Mesodermal cell (in vitro differentiated cells): ENCODE measurements around the gene MED19.
"Not testable (repeated sequence)": the region's sequence is repeated elsewhere in the genome, so short reads cannot be mapped to it uniquely, and the experiment has no call there.

Experiments
- H3K27ac ChIP-seq: 2 replicates; pipeline ENCODE4 v1.7.0; 2013; ENCODE audit warnings: mild to moderate bottlenecking, low read depth, low read length, moderate library complexity; ENCODE audit not compliant: severe bottlenecking
- H3K36me3 ChIP-seq: 2 replicates; pipeline ENCODE4 v1.7.1; 2013; ENCODE audit warnings: mild to moderate bottlenecking, low read length, moderate library complexity; ENCODE audit not compliant: control insufficient read depth, insufficient read depth
- H3K4me1 ChIP-seq: one replicate; pipeline ENCODE4 v1.7.1; 2013; ENCODE audit warnings: mild to moderate bottlenecking, low read length; ENCODE audit not compliant: insufficient read depth, control insufficient read depth, poor library complexity, severe bottlenecking
- H3K4me3 ChIP-seq: 2 replicates; pipeline ENCODE4 v1.7.0; 2013; ENCODE audit warnings: low read length, control low read depth, mild to moderate bottlenecking; ENCODE audit not compliant: insufficient read depth, poor library complexity, severe bottlenecking; ENCODE audit errors: extremely low read depth
- H3K9me3 ChIP-seq: 2 replicates; pipeline ENCODE4 v1.7.1; 2013; ENCODE audit warnings: mild to moderate bottlenecking, low read length, moderate library complexity; ENCODE audit not compliant: control insufficient read depth
- WGBS, 2 experiments: methylation state at CpG; one replicate each; pipeline ENCODE4 v1.1.5; 2013; ENCODE audit warnings: missing lambda C conversion rate in 2 of 2; ENCODE audit not compliant: insufficient coverage in 2 of 2; 5-methylcytosine and 5-hydroxymethylcytosine counted together

Gene MED19

DNA sequence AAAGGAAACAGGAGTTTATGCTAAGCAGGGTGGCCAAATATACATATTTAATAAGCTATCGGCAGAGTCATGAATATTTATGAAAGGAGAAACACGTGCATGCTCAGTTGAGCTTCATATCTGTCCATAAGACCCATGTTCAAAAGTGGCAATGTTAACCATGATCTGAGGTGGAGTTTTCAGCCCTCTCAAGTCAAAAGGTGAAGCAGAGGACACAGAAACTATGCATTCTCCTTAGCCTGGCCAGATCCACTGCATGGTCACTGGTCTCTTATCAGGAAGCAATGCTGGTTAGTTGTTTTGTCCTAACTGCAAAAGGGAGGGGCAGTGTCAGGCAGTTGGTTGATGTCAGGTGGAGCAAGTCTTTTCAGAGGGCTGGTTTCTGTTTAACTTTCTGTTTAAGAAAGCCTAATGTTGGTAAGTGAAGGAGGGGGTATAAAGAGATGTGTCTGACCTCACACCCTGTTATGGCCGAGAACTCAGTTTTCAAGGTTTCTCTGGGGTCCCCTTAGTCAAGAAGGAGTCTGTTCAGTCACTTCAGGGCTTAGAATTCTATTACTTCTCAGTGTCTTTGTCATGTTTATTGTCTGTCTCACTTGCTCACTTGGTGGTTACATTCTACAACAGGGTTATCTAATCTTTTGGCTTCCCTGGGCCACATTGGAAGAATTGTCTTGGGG, 23.7 kb upstream of the MED19 start:
- H3K36me3 ChIP-seq = peaks cover 38% of the 10 kb centered on the region
- WGBS, 2 experiments = 79 to 80% methylated on average over 3 of the region's 3 CpGs
- H3K4me3 ChIP-seq = no peak overlapping the region
- H3K4me1 ChIP-seq = peaks cover under 1% of the 10 kb centered on the region
- no peaks in the 10 kb centered on the region for H3K9me3 ChIP-seq
- H3K27ac ChIP-seq = no peak overlapping the region

GRCh38 chr11:57732661-57733060, 20.6 kb upstream of the MED19 start:
- H3K4me1 ChIP-seq = no peaks in the 10 kb centered on the region
- peaks cover 24% of the 10 kb centered on the region for H3K36me3 ChIP-seq
- H3K9me3 ChIP-seq = no peaks in the 10 kb centered on the region
- H3K4me3 ChIP-seq = no peak overlapping the region
- 100% methylated on average over 1 of the region's 1 CpG; no CpG with 5 or more reads in 1 of the 2 experiments for WGBS, 2 experiments
- H3K27ac ChIP-seq = no peak overlapping the region

- peaks cover 32% of the 10 kb centered on the region for H3K36me3 ChIP-seq
- H3K27ac ChIP-seq = no peak overlapping the region
- H3K4me1 ChIP-seq = no peaks in the 10 kb centered on the region
- 100% methylated on average over 4 of the region's 7 CpGs for WGBS, 2 experiments
- no peaks in the 10 kb centered on the region for H3K9me3 ChIP-seq
- H3K4me3 ChIP-seq = no peak overlapping the region
Measured at GRCh38 chr11:57729479-57729878, 17.5 kb upstream of the MED19 start.

DNA sequence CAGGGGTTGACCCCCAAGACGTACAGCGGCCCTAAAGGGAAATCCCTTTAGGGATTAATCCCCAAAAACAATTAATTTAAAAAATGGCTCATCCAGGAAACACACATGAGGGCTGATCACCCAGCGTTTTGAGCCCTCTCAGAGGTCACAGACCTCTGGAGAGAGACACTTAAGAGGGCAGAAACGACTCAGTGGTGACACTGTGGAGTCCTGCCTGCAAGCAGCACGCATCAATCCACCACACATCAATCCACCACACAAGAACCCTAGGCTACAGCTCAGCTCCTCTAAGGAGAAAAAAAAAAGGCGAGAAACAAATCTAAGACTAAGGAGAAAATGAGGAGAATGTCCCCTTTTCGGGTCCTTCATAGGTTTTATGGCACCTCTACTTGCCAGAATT, 16.8 kb upstream of the MED19 start:
- WGBS, 2 experiments = 75 to 87% methylated on average over 2 to 5 of the region's 7 CpGs
- Histone ChIP-seq H3K27ac (no peak overlapping the region), H3K9me3 (no peaks in the 10 kb centered on the region), H3K36me3 (peaks cover 33% of the 10 kb centered on the region), H3K4me3 (no peak overlapping the region), H3K4me1 (no peaks in the 10 kb centered on the region)

GRCh38 chr11:57727185-57727584, 15.2 kb upstream of the MED19 start:
- H3K27ac ChIP-seq = no peak overlapping the region
- no CpG with 5 or more reads among the region's 2 CpGs for WGBS, 2 experiments
- peaks cover 34% of the 10 kb centered on the region for H3K36me3 ChIP-seq

GRCh38 chr11:57716726-57717125, 4.7 kb upstream of the MED19 start:
- not testable (repeated sequence) for H3K4me1 ChIP-seq, H3K4me3 ChIP-seq, H3K27ac ChIP-seq, H3K9me3 ChIP-seq
- H3K36me3 ChIP-seq = peaks cover 50% of the 10 kb centered on the region
- 96% methylated on average over 5 of the region's 34 CpGs; no CpG with 5 or more reads in 1 of the 2 experiments for WGBS, 2 experiments

More at GRCh38 chr11:57727185-57727584, 15.2 kb upstream of the MED19 start:
- no peaks in the 10 kb centered on the region for H3K9me3 ChIP-seq
- H3K4me1 ChIP-seq = no peaks in the 10 kb centered on the region
- no peak overlapping the region for H3K4me3 ChIP-seq

- Histone ChIP-seq H3K9me3 (no peaks in the 10 kb centered on the region), H3K4me1 (peaks cover 5% of the 10 kb centered on the region), H3K4me3 (peak overlapping the region; percentile 94), H3K27ac (no peak overlapping the region), H3K36me3 (peaks cover 36% of the 10 kb centered on the region)
- 100% methylated on average over 2 of the region's 2 CpGs for whole genome bisulfite sequencing, 2 experiments
Measured at GRCh38 chr11:57713835-57714234, 1.8 kb upstream of the MED19 start.

DNA sequence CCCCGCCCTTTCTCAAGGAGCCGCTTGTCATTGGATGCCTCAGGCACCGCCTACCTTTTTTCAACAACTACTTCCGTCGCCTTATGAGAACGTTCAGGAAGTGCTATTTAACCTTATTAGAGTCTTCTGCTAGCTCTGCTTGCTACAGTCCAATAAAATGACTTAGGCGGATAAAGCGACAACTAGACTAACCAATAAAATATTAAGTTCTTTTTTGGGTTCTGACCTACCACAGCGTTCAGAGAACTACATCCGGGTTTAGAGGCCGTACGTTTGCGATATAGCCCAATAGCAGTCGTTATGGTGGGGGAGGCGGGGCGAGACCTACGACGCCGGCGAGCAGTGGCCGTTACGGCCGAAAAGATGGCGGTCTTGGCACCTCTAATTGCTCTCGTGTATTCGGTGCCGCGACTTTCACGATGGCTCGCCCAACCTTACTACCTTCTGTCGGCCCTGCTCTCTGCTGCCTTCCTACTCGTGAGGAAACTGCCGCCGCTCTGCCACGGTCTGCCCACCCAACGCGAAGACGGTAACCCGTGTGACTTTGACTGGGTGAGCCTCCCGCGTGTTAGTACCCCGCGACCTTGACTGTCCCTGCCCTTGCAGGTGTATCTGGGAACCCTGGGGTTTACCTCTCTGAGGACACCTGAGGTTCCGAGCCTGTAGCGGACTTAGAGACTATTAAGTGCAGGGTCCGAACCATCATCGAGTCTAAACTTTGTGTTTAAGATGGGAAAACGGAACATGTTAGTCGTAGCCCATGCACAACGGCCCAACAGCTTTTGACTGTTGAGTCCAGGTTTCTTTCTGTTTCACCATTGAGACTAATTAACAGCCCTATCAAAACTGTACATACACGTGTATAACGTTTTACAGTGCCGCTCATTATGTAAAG, 488 bp upstream of the MED19 start, which contains the start of gene TMX2:
TMX2 (plus strand) TSS at position 338 of the 895 bp plus-strand sequence; CDS start at position 364, 26 bp downstream.
- Histone ChIP-seq H3K4me1 (peaks cover 5% of the 10 kb centered on the region), H3K36me3 (peaks cover 30% of the 10 kb centered on the region), H3K4me3 (peak within 1 kb of the TSS; percentile 94), H3K27ac (peak within 1 kb of the TSS; percentile 92), H3K9me3 (no peaks in the 10 kb centered on the region)
- 0% methylated on average over 40 to 42 of the region's 53 CpGs for WGBS, 2 experiments

GRCh38 chr11:57709802-57710367, 2.1 kb downstream of the MED19 start:
- Histone ChIP-seq H3K36me3 (peaks cover 41% of the 10 kb centered on the region), H3K27ac (no peak overlapping the region), H3K9me3 (no peaks in the 10 kb centered on the region), H3K4me1 (peaks cover 5% of the 10 kb centered on the region), H3K4me3 (no peak overlapping the region)
- 97 to 99% methylated on average over 5 of the region's 5 CpGs for WGBS, 2 experiments

DNA sequence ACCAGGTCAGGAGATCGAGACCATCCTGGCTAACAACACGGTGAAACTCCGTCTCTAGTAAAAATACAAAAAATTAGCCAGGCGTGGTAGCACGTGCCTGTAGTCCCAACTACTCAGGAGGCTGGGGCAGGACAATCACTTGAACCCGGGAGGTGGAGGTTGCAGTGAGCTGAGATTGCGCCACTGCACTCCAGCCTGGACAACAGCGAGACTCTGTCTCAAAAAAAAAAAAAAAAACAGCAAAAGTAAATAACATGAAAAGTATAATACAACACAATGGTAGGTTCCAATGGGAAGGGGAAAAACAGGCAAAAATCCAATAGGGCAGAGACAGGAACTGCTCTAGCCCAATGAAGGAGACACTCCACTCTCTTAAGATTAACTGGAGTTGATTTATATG, 6.6 kb downstream of the MED19 start:
- H3K4me1 ChIP-seq, H3K4me3 ChIP-seq, H3K9me3 ChIP-seq, H3K27ac ChIP-seq: not testable (repeated sequence)
- WGBS, 2 experiments = 100% methylated on average over 1 of the region's 8 CpGs; no CpG with 5 or more reads in 1 of the 2 experiments
- peaks cover 64% of the 10 kb centered on the region for H3K36me3 ChIP-seq
